Embryonic facial prominence (tissue), 1 donor: Measurements from ENCODE around the gene HPRT1.

Source experiments
- DNase-seq: peaks from one replicate; pipeline ENCODE4 v3.0.0-alpha.2; 2016; ENCODE audit errors: extremely low spot score

Gene HPRT1

DNA sequence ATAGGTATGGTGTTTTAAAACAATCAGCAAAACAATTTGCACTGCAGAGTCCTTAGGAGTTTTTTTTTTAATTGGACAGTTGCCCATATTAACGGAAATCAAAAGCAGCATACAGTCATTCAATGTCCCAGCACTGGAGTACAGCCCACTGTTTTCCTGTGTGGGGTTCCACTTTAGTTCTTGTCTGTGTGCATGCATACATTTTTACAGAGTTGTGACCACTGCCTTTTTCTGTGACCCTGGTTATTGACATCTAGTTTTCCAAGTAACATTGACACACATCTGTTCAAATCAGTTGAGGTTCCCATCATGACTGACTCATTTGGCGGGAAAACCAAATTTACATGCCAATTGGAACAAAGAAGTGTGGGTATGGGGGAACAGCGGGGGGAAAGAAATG is 83.3 kb downstream of the HPRT1 start:
- no peak for DNase-seq

GRCh38 chrX:134544135-134544512 is 84.2 kb downstream of the HPRT1 start:
- no peak for DNase-seq

GRCh38 chrX:134544513-134545151 is 84.7 kb downstream of the HPRT1 start:
- no peak for DNase-seq

DNA sequence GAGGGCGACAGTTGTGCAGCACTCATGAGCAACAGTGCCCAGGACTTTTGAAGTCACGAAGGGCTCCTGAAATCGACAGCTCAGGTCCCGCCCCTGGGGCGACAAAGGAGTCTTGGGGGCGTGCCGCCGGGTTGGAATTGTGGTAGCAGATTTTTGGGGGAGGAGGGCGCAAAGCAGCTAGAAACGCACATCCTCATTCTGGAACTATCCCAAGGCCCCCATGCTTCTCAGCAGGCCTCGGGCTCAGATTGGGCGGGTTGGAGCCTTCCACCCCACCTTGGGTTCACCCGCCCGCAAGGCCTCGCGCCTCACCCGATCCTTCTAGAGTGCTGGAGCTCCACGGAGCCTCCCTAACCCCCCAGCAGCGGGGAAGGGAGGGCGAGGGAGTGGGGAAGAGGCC is 85.5 kb downstream of the HPRT1 start:
- DNase-seq, result no peak

DNA sequence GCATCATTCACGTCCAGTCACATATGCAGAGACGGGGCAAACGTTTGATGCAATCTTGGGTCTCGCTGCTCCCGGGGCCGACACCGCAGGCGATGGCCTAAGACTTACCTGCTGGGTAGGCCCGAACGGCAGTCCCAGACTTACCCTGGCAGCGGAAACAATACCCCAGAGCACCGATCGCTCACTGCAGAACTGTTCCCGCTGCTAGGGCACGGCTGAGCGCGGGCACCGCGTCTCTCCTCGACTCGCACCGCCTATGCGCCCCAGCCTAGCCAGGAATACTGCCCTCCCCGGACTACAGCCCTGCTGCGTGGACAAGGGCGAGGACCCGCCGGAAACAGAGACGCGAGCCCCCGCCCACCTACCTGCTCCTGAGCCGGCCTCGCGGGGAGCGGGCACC is 86.2 kb downstream of the HPRT1 start:
- no peak for DNase-seq

GRCh38 chrX:134547047-134547679 is 87.2 kb downstream of the HPRT1 start:
- no peak for DNase-seq

- no peak for DNase-seq
Observed at GRCh38 chrX:134548257-134549201, 88.6 kb downstream of the HPRT1 start.
